SU-DHL-6 (cell line): ENCODE data around the gene FOXC1.

ENCODE experiments used
- H2AFZ ChIP-seq: fragments of 200-600 bp; sonication (generic); 2 replicates; pipeline ENCODE4 v1.6.1; 2014; ENCODE audit warnings: low read depth, mild to moderate bottlenecking, moderate library complexity, mixed read lengths, antibody characterized with exemption, low read length; ENCODE audit not compliant: severe bottlenecking
- H3F3A ChIP-seq: fragments of 200-600 bp; shearing (Covaris generic); 2 replicates; pipeline ENCODE4 v1.6.0; 2016; ENCODE audit warnings: antibody characterized with exemption, mild to moderate bottlenecking; ENCODE audit not compliant: insufficient read depth
- H3K27ac ChIP-seq: fragments of 200-600 bp; sonication (generic); 2 replicates; pipeline ENCODE4 v1.5.1; 2016; ENCODE audit warnings: low read depth, mild to moderate bottlenecking, low read length, moderate library complexity, mixed read lengths
- H3K27me3 ChIP-seq: fragments of 200-600 bp; sonication (generic), shearing (Covaris generic); 2 replicates; pipeline ENCODE4 v1.6.0; 2014; ENCODE audit warnings: mild to moderate bottlenecking, low read length
- H3K36me3 ChIP-seq: fragments of 200-600 bp; sonication (generic); 2 replicates; pipeline ENCODE4 v1.6.1; 2014; ENCODE audit warnings: mild to moderate bottlenecking, low read length, mixed read lengths
- H3K4me2 ChIP-seq: fragments of 300-600, 200-600 bp; shearing (Covaris generic), sonication (generic); 2 replicates; pipeline ENCODE4 v1.6.0; 2014; ENCODE audit warnings: low read length, low read depth, mild to moderate bottlenecking; ENCODE audit not compliant: poor library complexity, severe bottlenecking
- H3K4me3 ChIP-seq: fragments of 200-600 bp; sonication (generic); 2 replicates; pipeline ENCODE4 v1.5.1; 2014; ENCODE audit warnings: antibody characterized with exemption, low read length, mild to moderate bottlenecking, mixed read lengths; ENCODE audit not compliant: insufficient read depth, poor library complexity, severe bottlenecking
- H3K79me2 ChIP-seq: fragments of 200-600 bp; sonication (generic); 2 replicates; pipeline ENCODE4 v1.6.1; 2014; ENCODE audit warnings: mild to moderate bottlenecking, low read length, moderate library complexity; ENCODE audit not compliant: insufficient read depth
- H3K9ac ChIP-seq: fragments of 200-600 bp; sonication (generic); 2 replicates; pipeline ENCODE4 v1.7.0; 2014; ENCODE audit warnings: mild to moderate bottlenecking, low read length
- H3K9me2 ChIP-seq: fragments of 200-600 bp; sonication (generic); replicated peaks from 2 replicates; pipeline ENCODE4 v1.6.1; 2014; ENCODE audit warnings: low read length; ENCODE audit not compliant: insufficient read depth
- H3K9me3 ChIP-seq: fragments of 200-600 bp; sonication (generic); 2 replicates; pipeline ENCODE4 v1.6.1; 2014; ENCODE audit warnings: low read length, mixed read lengths; ENCODE audit not compliant: insufficient read depth
- H4K20me1 ChIP-seq: fragments of 200-600 bp; sonication (generic); 2 replicates; pipeline ENCODE4 v1.6.1; 2014; ENCODE audit warnings: low read depth, mild to moderate bottlenecking, antibody characterized with exemption, low read length, moderate library complexity, mixed read lengths
- EZH2phosphoT487 ChIP-seq: fragments of 200-600 bp; sonication (generic), shearing (Covaris generic); conservative IDR thresholded peaks from 2 replicates; pipeline ENCODE4 v1.6.1; 2018; ENCODE audit warnings: mild to moderate bottlenecking, antibody characterized with exemption, low read length, moderate library complexity, mixed read lengths
- TF ChIP-seq, protein P1 (sequence below): fragments of 200-600 bp; sonication (generic); IDR thresholded peaks from one replicate; pipeline ENCODE4 v1.5.1; 2017; ENCODE audit warnings: antibody characterized with exemption, mild to moderate bottlenecking, low read length, moderate library complexity; ENCODE audit not compliant: insufficient read depth, poor library complexity, severe bottlenecking

FOXC1 gene

DNA sequence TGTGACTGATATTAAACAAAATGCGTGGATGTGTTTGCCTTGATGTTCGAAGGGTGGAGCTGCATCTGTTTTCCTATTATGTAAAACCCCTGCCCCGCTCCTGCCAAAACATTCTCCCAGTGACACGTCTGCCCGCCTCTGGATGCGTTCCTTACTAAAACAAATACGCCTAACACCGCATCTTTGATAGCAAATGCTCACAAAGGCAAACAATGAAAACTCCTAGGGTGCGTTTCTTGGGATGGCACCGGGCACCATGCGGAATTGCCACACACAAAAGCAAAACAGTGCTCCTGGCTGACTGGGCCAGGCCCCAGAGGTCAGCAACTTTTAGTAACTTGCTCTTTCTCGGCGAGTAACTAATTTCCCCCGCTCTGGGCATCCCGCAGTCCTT lies 9.0 kb upstream of the FOXC1 start:
- H3K4me3 ChIP-seq: no peak overlapping the region
- no peak overlapping the region for H3K9ac ChIP-seq
- no peaks in the 10 kb centered on the region for H3K9me3 ChIP-seq
- no peaks in the 10 kb centered on the region for H3K79me2 ChIP-seq
- no peaks in the 10 kb centered on the region for H3K36me3 ChIP-seq
- H3K27ac ChIP-seq: no peak overlapping the region
- no peaks in the 10 kb centered on the region for H3K27me3 ChIP-seq
- no peaks in the 10 kb centered on the region for H3K9me2 ChIP-seq
- no peaks in the 10 kb centered on the region for H3F3A ChIP-seq
- TF ChIP-seq EZH2phosphoT487: no peak
- TF ChIP-seq, protein P1, sequence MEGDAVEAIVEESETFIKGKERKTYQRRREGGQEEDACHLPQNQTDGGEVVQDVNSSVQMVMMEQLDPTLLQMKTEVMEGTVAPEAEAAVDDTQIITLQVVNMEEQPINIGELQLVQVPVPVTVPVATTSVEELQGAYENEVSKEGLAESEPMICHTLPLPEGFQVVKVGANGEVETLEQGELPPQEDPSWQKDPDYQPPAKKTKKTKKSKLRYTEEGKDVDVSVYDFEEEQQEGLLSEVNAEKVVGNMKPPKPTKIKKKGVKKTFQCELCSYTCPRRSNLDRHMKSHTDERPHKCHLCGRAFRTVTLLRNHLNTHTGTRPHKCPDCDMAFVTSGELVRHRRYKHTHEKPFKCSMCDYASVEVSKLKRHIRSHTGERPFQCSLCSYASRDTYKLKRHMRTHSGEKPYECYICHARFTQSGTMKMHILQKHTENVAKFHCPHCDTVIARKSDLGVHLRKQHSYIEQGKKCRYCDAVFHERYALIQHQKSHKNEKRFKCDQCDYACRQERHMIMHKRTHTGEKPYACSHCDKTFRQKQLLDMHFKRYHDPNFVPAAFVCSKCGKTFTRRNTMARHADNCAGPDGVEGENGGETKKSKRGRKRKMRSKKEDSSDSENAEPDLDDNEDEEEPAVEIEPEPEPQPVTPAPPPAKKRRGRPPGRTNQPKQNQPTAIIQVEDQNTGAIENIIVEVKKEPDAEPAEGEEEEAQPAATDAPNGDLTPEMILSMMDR: no peak
- H3K4me2 ChIP-seq: no peak overlapping the region
- H4K20me1 ChIP-seq: no peaks in the 10 kb centered on the region
- H2AFZ ChIP-seq: no peak overlapping the region

DNA sequence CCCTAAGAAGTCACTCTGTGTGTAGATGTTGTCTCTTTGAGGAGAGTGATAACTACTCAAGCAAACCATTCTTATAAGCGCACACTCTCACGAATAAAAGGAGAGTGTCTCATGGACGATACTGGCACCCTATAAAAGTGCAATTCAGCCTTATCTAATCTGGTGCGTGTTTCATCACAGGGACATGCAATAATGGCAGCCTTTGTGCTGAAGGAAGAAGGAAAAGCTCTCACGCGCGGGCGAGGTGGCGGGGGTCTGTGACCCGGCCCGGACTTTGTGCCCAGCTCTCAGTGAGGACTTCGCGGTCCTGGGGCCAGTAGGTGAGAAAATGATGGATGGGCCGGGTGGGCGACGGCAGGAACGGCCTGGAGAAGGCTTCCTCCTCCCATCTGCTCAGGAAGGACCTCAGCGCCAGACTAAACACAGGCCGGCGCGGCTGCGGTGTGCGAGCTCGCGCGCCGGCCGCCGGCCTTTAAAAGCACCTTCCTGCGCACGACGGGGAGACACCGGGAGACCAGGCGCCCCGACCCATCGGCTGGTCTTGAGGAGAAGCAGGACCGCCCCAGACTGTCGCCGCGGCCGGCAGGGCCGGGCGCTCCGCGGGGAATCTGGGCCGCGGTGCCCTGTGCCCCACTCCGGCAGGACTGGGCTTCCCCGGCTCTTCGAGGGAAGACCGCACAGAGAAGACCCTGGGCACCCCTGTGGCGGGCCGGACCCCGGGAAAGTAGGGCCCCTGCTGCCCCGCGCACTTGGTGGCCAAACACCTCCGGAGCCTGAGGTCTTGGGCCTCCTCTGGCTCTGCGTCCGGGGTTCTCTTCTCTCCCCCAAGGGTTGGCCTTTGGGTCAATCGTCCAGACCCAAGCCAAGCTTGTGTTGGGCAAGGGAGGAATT lies 8.3 kb upstream of the FOXC1 start:
- Histone ChIP-seq H3K27me3 (no peaks in the 10 kb centered on the region), H3K9me2 (no peaks in the 10 kb centered on the region)

DNA sequence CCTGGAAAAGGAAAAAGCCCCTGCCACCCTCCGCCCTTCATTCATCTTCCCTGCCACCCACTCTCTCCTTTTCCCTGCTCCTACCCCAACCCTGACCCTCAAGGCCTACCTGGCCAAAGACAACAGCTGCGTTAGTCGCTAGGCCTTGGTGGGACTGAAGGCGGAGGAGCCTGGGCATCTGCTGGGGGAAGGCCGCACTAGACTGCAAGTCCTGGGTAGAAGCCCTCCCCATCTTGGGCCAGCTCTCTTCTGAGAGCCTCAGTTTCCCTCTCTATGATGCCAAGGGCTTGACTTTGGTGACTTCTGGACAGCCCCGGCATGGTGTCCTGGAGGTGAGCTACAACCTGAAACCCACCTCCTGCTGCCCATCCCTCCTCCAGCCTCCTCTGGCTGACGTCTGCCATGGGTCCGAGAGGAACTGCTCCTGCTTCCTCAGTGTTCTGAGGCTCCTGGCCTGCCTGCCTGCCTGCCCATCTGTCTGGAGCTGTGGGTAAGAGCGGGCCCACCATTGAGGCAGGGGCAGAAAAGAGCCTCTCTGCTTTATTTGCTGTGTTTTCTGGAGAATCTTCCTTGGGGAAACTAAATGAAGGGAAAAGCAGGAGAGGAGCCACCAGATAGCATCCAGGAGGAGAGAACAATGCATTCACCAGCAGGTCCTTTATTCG lies 7.5 kb upstream of the FOXC1 start:
- Histone ChIP-seq H3K9me3 (no peaks in the 10 kb centered on the region), H3F3A (no peaks in the 10 kb centered on the region), H3K36me3 (no peaks in the 10 kb centered on the region), H3K4me3 (no peak overlapping the region), H2AFZ (no peak overlapping the region), H3K9ac (no peak overlapping the region), H3K27ac (no peak overlapping the region), H3K79me2 (no peaks in the 10 kb centered on the region), H3K4me2 (no peak overlapping the region), H4K20me1 (no peaks in the 10 kb centered on the region), H3K27me3 (no peaks in the 10 kb centered on the region), H3K9me2 (no peaks in the 10 kb centered on the region)
- TF ChIP-seq, protein P1: no peak
- no peak for TF ChIP-seq EZH2phosphoT487

More for the DNA sequence above, 8.3 kb upstream of the FOXC1 start:
- Histone ChIP-seq H3F3A (no peaks in the 10 kb centered on the region), H3K36me3 (no peaks in the 10 kb centered on the region), H3K79me2 (no peaks in the 10 kb centered on the region), H4K20me1 (no peaks in the 10 kb centered on the region), H3K27ac (no peak overlapping the region), H3K9me3 (no peaks in the 10 kb centered on the region), H2AFZ (no peak overlapping the region), H3K4me2 (no peak overlapping the region), H3K4me3 (no peak overlapping the region), H3K9ac (no peak overlapping the region)
- TF ChIP-seq EZH2phosphoT487: no peak
- TF ChIP-seq, protein P1: no peak
